Measurements from ENCODE around the gene GRID1.

Gene GRID1

DNA sequence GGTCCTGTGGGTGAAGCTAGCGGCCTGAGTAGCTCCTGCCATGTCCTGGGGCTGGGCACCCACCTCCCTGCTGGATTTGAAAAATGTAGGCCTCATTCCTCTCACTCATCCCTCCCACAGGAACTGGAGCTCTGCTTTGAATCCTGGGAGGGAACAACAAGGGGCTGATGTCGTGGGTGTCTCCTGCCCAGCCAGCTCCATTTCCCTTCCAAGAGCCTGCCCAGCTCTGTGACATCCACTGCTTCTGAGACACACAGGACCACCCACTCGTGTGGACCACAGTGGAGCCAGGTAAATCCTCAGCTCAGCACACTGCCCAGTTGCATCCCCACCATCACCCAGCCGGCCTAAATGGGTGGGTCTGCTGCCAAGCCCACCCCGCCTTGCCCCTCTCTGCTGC lies 579.2 kb downstream of the GRID1 start:
- ATAC-seq: no peak
- H3K9me3 Mint-ChIP-seq: no peaks in the 10 kb centered on the region
- no peak overlapping the region for H3K27ac Mint-ChIP-seq
- peaks cover 7% of the 10 kb centered on the region for H3K27me3 Mint-ChIP-seq
- no peak overlapping the region for H3K4me3 Mint-ChIP-seq
- H3K36me3 Mint-ChIP-seq: no peaks in the 10 kb centered on the region
- H3K4me1 Mint-ChIP-seq: no peaks in the 10 kb centered on the region

DNA sequence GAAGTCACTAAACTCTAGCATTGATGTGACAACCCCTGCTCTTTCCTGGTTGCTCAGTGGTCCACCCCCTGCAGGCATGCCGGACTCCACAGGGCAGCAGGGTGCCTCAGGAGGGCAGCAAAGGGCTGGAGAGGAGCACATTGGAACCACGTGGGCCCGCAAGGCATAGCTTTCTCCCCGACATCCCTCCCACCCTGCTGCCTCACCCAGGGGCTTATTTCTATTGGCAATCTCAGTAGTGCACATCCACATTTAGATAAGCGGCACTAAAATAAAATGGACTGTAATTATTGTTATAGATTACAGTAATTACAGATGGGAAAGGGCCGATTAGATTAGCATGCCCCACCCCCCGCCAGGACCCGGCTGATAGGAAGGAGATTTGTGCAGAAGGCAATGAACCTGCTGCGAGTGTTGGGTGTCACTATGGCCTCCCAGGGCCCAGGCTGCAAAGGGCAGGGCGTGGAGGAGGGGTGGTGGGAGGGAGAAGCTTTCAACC lies 580.1 kb downstream of the GRID1 start:
- Mint-ChIP-seq H3K9me3 (no peaks in the 10 kb centered on the region), H3K4me3 (no peak overlapping the region), H3K36me3 (no peaks in the 10 kb centered on the region), H3K4me1 (no peaks in the 10 kb centered on the region), H3K27ac (no peak overlapping the region), H3K27me3 (peaks cover 7% of the 10 kb centered on the region)
- peak; percentile 38 for ATAC-seq

DNA sequence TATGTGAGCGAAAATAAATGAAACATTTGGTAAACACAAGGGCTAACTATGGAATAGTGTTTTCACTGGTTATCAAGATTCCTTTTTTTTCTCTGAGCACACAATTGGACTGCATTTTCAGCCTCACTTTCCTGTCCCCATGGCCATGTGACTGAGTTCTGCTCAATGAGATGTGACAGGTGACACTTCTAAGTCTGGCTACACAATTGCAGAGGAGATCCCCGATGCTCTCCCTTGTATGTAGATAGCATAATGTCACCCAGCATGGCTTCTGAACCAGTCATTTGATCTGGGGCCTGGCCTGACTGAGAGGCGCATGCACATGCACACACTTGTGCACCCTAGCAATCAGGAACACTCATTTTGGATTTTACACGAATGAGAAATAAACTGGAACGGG lies 581.8 kb downstream of the GRID1 start:
- H3K9me3 Mint-ChIP-seq: no peaks in the 10 kb centered on the region
- H3K36me3 Mint-ChIP-seq: no peaks in the 10 kb centered on the region
- H3K4me3 Mint-ChIP-seq: no peak overlapping the region
- ATAC-seq: no peak
- H3K27ac Mint-ChIP-seq: no peak overlapping the region
- no peaks in the 10 kb centered on the region for H3K4me1 Mint-ChIP-seq
- H3K27me3 Mint-ChIP-seq: peaks cover 2% of the 10 kb centered on the region

DNA sequence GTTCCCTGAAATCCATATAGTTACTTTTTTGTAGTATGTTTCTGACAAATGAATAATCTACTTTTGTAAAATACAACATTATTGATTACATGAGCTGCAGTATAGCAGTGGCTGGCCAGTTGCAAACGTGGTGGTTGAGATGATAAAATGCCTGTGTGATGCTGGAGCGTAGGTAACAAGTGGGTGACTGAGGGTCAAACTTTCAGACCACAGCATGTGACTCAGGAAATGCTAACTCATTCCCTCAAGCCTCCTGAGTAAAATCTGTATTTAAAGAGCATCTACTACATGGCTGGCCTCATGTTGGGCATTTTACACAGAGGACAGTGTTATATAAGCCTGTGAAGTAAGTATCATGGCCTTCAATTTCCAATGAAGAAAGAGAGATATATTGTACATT lies 585.2 kb downstream of the GRID1 start:
- Mint-ChIP-seq H3K27me3 (no peaks in the 10 kb centered on the region), H3K9me3 (no peaks in the 10 kb centered on the region), H3K4me3 (no peak overlapping the region), H3K36me3 (no peaks in the 10 kb centered on the region), H3K27ac (no peak overlapping the region), H3K4me1 (no peaks in the 10 kb centered on the region)
- no peak for ATAC-seq

DNA sequence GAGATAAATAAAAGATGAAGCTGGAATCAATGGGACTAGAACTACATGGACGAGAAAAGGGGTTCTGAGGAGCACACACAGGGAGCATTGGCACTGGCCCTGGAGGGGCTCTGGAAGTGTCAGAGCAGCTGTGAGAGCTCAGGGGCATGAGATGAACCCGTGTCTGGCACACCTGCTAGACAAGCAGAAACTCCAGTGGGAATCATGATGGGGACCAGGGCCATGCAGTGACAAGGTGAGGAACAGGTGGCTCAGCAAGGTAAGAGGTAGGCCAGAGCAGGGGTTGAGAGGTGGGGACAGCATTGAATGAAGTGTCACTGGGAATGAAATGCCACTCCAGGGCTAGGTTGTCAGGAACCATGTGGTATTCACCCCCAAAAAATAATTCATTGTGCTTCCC lies 588.5 kb downstream of the GRID1 start:
- no peaks in the 10 kb centered on the region for H3K4me1 Mint-ChIP-seq
- H3K27ac Mint-ChIP-seq: no peak overlapping the region

DNA sequence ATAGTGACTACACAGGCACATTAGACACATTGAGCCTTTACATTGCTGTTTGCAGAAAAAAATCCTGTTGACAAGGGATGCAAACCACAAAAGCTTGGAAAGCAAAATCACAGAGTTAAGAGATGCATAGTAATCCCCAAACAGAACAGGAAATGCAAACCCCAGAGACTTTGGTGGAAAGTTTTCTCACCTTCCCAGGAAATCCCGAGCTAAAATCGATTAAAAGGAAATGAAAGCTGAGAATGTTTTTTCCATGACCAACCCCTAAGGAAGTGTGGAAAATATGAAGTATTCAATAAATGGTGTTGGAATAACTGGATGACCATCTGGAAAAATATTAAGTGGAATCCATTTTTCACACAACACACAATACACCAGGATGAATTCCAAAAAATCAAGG lies 598.7 kb downstream of the GRID1 start:
- H3K36me3 Mint-ChIP-seq: no peaks in the 10 kb centered on the region
- peaks cover 13% of the 10 kb centered on the region for H3K9me3 Mint-ChIP-seq
- H3K27me3 Mint-ChIP-seq: no peaks in the 10 kb centered on the region
- no peak overlapping the region for H3K4me3 Mint-ChIP-seq
- no peak overlapping the region for H3K27ac Mint-ChIP-seq
- ATAC-seq: no peak
- H3K4me1 Mint-ChIP-seq: no peaks in the 10 kb centered on the region

More for the DNA sequence above, 588.5 kb downstream of the GRID1 start:
- ATAC-seq: no peak
- Mint-ChIP-seq H3K36me3 (no peaks in the 10 kb centered on the region), H3K27me3 (no peaks in the 10 kb centered on the region), H3K9me3 (peaks cover 6% of the 10 kb centered on the region), H3K4me3 (no peak overlapping the region)

DNA sequence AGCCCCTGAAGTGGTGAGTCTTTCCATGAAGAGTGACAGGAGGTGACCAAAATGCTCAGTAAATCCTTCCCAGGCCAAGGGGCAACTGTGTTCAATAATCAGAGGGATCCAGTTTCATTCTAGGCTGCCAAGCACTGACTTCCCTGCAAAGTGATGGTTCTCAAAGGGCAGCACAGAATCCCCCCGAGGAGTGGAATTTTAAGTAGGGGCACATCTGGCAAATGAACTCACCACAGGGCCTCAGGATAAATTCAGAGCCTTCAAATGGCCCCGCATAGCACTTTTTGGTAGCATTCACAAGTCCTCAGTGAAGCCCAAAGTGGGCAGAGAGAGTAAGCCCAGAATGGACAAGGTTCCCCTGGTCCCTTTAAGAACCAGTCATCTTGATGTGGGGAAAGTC lies 602.5 kb downstream of the GRID1 start:
- no peaks in the 10 kb centered on the region for H3K4me1 Mint-ChIP-seq

DNA sequence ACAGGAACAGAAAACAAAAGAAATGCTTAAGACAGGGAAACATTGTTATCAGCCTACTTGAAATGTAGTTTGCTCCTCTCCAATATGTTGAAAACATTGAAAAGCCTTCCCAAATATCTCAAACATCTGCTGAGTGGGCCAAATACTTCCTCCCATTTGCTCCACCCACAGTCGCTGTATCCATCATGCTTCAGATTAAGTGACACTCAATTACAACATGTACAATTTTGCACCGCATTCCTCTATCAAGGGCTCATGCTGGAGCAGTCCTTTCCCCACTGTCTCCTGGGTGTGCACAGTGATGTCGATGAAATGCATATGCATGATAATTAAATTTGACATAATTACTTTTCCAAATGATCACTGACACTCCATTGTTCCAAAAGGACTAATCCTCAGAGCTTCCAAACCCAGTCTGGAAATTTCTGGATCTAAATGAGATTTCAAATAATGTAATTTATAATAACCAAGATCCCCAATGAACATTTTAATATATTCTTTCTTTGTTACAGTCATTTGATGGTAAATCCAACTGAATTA lies 604.6 kb downstream of the GRID1 start:
- H3K27ac Mint-ChIP-seq: no peak overlapping the region
- no peaks in the 10 kb centered on the region for H3K36me3 Mint-ChIP-seq
- H3K4me3 Mint-ChIP-seq: no peak overlapping the region
- no peaks in the 10 kb centered on the region for H3K27me3 Mint-ChIP-seq
- no peaks in the 10 kb centered on the region for H3K4me1 Mint-ChIP-seq
- no peaks in the 10 kb centered on the region for H3K9me3 Mint-ChIP-seq
- no peak for ATAC-seq

More for the DNA sequence above, 602.5 kb downstream of the GRID1 start:
- H3K9me3 Mint-ChIP-seq: peaks cover 2% of the 10 kb centered on the region
- no peaks in the 10 kb centered on the region for H3K27me3 Mint-ChIP-seq
- no peak for ATAC-seq
- no peak overlapping the region for H3K27ac Mint-ChIP-seq
- H3K4me3 Mint-ChIP-seq: no peak overlapping the region
- H3K36me3 Mint-ChIP-seq: no peaks in the 10 kb centered on the region

DNA sequence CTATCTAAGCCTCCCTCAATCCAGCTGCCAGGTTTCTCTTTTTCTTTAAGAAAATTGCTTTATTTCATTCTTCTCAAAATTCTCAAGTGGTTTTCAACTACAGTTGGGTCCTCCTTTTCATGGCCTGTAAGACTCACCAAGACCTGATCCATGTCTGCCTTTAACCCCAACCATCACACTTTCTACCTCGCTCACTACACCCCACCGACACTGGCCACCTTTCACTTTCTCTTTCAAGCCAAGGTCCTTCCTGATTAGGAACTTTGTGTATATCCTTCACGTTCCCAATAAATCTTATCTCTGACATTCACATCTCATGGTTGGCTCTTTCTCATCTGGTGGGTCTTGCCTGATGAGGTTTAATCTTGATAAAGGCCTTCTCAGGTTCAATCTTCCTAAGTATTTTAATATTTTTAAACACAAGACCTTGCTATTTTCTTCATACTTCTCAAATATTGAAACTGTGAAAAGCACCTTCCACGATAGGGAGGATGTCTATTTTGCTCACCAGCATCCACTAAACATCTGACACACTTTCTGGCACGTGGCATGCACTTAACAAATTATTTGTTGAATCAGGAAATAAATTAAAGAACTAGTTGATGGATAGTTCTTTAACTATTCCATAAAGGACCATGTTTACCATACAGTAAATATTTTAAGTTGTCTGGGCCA lies 624.8 kb downstream of the GRID1 start:
- H3K9me3 Mint-ChIP-seq: no peaks in the 10 kb centered on the region
- peak overlapping the region; percentile 79 for H3K27ac Mint-ChIP-seq
- H3K4me1 Mint-ChIP-seq: peaks cover 8% of the 10 kb centered on the region
- H3K27me3 Mint-ChIP-seq: peaks cover 13% of the 10 kb centered on the region
- peak overlapping the region; percentile 74 for H3K4me3 Mint-ChIP-seq
- no peaks in the 10 kb centered on the region for H3K36me3 Mint-ChIP-seq
- ATAC-seq: peak; percentile 75

DNA sequence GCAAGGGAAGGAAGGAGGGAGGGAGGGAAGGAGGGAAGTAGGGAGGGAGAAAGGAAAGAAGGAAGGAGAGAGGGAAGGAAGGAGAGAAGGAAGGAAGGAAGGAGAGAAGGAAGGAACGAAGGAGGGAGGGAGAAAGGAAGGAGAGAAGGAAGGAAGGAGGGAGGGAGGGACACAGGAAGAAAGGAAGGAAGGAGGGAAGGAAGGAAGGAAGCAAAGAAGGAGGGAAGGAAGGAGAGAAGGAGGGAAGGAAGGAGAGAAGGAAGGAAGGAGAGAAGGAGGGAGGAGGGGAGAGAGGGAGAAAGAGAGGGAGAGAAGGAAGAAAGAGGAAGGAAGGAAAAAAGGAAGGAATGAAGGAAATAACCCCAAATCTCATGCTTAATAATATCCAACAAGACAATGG lies 630.6 kb downstream of the GRID1 start:
- Mint-ChIP-seq H3K4me3 (no peak overlapping the region), H3K27ac (no peak overlapping the region), H3K27me3 (peaks cover 9% of the 10 kb centered on the region), H3K4me1 (no peaks in the 10 kb centered on the region), H3K36me3 (no peaks in the 10 kb centered on the region), H3K9me3 (peaks cover 3% of the 10 kb centered on the region)
- ATAC-seq: no peak

DNA sequence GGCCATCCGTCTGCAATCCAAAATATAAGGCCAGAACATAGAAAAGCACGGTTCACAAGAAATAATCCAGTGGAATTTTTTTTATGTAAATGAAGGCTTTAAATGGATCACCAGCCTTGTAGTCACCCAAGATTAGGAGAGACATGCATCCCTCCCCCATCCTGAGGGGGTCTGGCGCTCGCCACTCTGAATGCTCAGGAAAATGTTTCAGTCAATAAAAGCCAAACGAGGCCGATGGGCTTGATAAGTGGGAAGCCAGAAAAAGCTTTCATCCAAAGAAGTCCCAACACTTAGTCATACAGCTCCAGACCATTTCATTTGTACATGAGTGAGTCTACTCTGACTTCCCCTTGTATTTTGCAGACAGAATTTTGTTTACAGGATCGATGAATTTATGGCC lies 631.8 kb downstream of the GRID1 start:
- H3K4me1 Mint-ChIP-seq: no peaks in the 10 kb centered on the region
- H3K4me3 Mint-ChIP-seq: no peak overlapping the region
- peaks cover 9% of the 10 kb centered on the region for H3K27me3 Mint-ChIP-seq
- no peak for ATAC-seq
- no peaks in the 10 kb centered on the region for H3K36me3 Mint-ChIP-seq
- H3K9me3 Mint-ChIP-seq: peaks cover 3% of the 10 kb centered on the region
- no peak overlapping the region for H3K27ac Mint-ChIP-seq

DNA sequence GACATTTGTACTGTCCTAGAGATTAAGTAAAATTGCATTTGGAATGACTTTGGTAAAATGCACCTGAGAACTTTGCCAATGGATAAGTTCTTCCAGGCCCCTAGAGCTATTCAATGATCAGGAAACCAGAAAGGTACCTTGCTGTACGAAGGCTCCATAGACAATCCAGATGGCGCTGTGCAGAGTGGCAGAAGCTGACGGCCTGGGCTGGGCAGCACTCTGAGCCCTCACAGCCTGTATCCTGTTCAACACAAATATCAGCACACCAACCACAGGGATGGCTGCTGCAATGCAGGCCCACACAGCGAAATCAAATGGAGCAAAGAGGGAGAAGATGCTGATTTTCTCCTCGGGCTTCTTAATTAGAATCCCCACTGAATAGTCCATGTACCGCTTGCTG lies 642.4 kb downstream of the GRID1 start:
- Mint-ChIP-seq H3K4me1 (no peaks in the 10 kb centered on the region), H3K27me3 (peaks cover 8% of the 10 kb centered on the region), H3K36me3 (no peaks in the 10 kb centered on the region), H3K27ac (no peak overlapping the region), H3K9me3 (peaks cover under 1% of the 10 kb centered on the region), H3K4me3 (no peak overlapping the region)
- ATAC-seq: no peak

DNA sequence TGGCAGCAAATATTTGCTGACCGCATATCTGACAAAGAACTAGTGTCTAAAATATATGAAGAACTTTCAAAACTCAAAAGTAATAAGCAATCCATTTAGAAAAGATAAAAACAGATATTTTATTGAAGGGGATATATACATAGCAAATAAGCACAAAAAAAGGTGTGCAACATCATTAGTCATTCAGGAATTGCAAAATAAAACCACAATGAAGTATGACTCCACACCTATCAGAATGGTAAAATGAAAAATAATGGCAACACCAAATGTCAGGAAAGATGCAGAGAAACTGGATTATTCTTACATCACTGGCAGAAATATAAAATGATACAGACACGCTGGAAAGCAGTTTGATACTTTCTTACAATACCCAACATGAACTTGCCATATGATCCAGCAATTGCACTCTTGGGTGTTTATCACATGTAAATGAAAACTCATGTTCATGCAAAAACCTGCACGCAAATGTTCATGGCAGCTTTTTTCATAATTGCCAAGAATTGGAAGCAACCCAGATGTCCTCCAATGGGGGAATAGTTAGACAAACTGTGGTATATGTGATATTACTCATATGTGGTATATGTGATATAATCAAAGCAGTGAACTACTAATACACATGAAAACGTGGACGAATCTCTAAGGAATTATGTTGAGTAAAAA lies 645.5 kb downstream of the GRID1 start:
- Mint-ChIP-seq H3K27me3 (peaks cover 8% of the 10 kb centered on the region), H3K36me3 (no peaks in the 10 kb centered on the region), H3K4me1 (no peaks in the 10 kb centered on the region), H3K4me3 (no peak overlapping the region), H3K27ac (no peak overlapping the region), H3K9me3 (peaks cover 9% of the 10 kb centered on the region)
- no peak for ATAC-seq

DNA sequence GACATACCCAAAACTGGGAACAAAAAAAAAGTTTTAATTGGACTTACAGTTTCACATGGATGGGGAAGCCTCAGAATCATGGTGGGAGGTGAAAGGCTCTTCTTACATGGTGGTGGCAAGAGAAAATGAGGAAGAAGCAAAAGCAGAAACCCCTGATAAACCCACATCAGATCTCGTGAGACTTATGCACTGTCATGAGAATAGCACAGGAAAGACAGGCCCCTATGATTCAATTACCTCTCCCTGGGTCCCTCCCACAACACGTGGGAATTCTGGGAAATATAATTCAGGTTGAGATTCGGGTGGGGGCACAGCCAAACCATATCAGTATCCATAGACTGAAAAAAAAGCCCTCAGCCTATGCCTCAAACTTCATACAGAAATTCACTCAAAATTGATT lies 647.2 kb downstream of the GRID1 start:
- no peak overlapping the region for H3K4me3 Mint-ChIP-seq
- no peaks in the 10 kb centered on the region for H3K36me3 Mint-ChIP-seq
- no peak overlapping the region for H3K27ac Mint-ChIP-seq
- H3K4me1 Mint-ChIP-seq: no peaks in the 10 kb centered on the region
- peaks cover 8% of the 10 kb centered on the region for H3K27me3 Mint-ChIP-seq
- no peak for ATAC-seq
- H3K9me3 Mint-ChIP-seq: peaks cover 9% of the 10 kb centered on the region

DNA sequence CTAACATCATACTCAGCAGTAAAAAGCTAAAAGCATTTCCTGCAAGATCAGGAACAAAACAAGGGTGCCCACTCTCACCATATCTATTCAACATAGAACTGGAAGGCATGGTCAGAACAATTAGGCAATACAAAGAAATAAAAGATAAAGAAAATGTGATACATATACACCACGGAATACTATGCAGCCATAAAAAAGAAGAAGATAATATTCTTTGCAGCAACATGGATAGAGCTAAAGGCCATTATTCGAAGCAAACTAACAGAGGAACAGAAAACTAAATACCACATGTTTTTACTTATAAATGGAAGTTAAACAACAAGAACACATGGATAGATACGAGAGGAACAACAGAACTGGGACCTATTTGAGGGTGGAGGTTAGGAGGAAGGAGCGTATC lies 652.7 kb downstream of the GRID1 start:
- no peaks in the 10 kb centered on the region for H3K27me3 Mint-ChIP-seq
- no peaks in the 10 kb centered on the region for H3K4me1 Mint-ChIP-seq
- H3K27ac Mint-ChIP-seq: no peak overlapping the region
- no peaks in the 10 kb centered on the region for H3K36me3 Mint-ChIP-seq
- no peak for ATAC-seq
- peaks cover 11% of the 10 kb centered on the region for H3K9me3 Mint-ChIP-seq
- H3K4me3 Mint-ChIP-seq: no peak overlapping the region

DNA sequence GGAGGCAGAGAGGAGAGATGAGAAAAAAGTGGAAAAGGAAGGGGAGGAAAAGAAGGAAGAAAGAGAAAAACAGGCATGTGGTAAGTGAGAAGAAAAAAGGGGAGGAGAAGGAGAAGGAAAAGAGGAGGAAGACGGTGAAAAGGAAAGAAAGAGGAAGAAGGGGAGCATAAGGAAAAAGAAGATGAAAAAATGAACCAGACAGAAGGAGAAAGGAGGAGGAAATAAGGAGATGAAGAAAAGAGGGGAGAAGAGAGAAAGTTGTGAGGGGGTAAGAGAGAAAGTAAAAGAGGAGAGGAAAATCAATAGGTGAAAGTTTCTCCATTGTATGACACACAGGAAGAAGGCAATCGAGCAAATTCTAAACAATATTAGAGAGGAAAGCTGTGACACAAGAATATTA lies 663.8 kb downstream of the GRID1 start:
- Mint-ChIP-seq H3K27me3 (peaks cover 13% of the 10 kb centered on the region), H3K36me3 (no peaks in the 10 kb centered on the region), H3K27ac (no peak overlapping the region), H3K4me3 (no peak overlapping the region), H3K9me3 (peaks cover 3% of the 10 kb centered on the region), H3K4me1 (no peaks in the 10 kb centered on the region)
- ATAC-seq: no peak
